ENCODE measurements around the gene DDIT4. TPM values are rescaled to one million over a fixed set of nuclear protein-coding genes. Genes with fewer than 3 reads are reported as not detected.
"Not testable (repeated sequence)": the region's sequence is repeated elsewhere in the genome, so short reads cannot be mapped to it uniquely, and the experiment has no call there.

The DDIT4 gene, protein sequence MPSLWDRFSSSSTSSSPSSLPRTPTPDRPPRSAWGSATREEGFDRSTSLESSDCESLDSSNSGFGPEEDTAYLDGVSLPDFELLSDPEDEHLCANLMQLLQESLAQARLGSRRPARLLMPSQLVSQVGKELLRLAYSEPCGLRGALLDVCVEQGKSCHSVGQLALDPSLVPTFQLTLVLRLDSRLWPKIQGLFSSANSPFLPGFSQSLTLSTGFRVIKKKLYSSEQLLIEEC
- total RNA-seq (ENCODE audit: unreplicated experiment), result 153 TPM
- long read RNA-seq, transcript DDIT4-201 (3 exons, 1,748 nt), result major isoform, 315 of 330 reads
- long read RNA-seq, partial matches to known transcripts, result 0 of 330 reads
- long read RNA-seq, other reads (novel, unspliced or antisense), result 8 of 330 reads

DNA sequence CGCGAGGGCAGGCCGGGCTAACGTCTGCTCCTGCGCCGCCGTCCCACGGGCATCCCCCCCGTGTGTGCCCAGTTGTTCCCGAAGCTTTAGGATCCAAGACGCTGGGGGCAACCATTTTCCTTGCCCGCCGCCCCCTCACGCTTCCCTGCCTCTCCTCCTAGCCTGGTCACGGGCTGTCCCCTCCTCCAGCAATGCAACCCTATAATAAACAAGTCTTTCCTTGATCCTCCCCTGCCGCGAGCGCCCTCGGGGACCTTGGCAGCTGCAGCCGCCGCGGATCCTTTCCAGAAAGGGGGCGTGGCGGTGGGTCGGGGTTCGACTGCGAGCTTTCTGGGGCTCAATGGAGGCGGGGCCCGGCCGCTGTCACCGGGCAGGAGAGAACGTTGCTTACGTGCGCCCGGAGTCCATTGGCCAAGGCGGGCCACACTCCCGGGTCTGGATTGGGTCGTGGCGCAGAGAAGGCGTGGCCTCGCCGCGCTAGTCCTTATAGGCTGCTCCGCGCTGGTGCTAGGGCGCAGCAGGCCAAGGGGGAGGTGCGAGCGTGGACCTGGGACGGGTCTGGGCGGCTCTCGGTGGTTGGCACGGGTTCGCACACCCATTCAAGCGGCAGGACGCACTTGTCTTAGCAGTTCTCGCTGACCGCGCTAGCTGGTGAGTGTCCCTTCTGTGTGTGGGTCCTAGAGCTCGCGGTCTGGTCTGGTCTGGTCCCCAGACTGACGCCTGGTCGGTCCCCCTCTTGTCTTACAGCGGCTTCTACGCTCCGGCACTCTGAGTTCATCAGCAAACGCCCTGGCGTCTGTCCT is at the start of gene DDIT4:
Gene DDIT4, plus strand, starts transcription at position 515 of the 803 bp plus-strand sequence. CDS start 293 bp downstream, outside the sequence.
- TF ChIP-seq, protein P1, sequence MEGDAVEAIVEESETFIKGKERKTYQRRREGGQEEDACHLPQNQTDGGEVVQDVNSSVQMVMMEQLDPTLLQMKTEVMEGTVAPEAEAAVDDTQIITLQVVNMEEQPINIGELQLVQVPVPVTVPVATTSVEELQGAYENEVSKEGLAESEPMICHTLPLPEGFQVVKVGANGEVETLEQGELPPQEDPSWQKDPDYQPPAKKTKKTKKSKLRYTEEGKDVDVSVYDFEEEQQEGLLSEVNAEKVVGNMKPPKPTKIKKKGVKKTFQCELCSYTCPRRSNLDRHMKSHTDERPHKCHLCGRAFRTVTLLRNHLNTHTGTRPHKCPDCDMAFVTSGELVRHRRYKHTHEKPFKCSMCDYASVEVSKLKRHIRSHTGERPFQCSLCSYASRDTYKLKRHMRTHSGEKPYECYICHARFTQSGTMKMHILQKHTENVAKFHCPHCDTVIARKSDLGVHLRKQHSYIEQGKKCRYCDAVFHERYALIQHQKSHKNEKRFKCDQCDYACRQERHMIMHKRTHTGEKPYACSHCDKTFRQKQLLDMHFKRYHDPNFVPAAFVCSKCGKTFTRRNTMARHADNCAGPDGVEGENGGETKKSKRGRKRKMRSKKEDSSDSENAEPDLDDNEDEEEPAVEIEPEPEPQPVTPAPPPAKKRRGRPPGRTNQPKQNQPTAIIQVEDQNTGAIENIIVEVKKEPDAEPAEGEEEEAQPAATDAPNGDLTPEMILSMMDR (IDR thresholded peaks at IDR 0.05; ENCODE audit: partially characterized antibody, unreplicated experiment), result no peak
- peaks cover 32% of the 10 kb centered on the region for H3K4me1 Mint-ChIP-seq (ENCODE audit: low read depth, unreplicated experiment)
- peaks cover 14% of the 10 kb centered on the region for H3K27me3 Mint-ChIP-seq (ENCODE audit: unreplicated experiment)
- peak within 1 kb of the TSS; percentile 94 for H3K4me3 Mint-ChIP-seq (ENCODE audit: unreplicated experiment)
- peak; percentile 99 for DNase-seq
- peak within 1 kb of the TSS; percentile 100 for H3K27ac Mint-ChIP-seq (ENCODE audit: unreplicated experiment)
- peaks cover 6% of the 10 kb centered on the region for H3K36me3 Mint-ChIP-seq (ENCODE audit: unreplicated experiment)
- peaks cover 27% of the 10 kb centered on the region for H3K9me3 Mint-ChIP-seq (ENCODE audit: unreplicated experiment)

DNA sequence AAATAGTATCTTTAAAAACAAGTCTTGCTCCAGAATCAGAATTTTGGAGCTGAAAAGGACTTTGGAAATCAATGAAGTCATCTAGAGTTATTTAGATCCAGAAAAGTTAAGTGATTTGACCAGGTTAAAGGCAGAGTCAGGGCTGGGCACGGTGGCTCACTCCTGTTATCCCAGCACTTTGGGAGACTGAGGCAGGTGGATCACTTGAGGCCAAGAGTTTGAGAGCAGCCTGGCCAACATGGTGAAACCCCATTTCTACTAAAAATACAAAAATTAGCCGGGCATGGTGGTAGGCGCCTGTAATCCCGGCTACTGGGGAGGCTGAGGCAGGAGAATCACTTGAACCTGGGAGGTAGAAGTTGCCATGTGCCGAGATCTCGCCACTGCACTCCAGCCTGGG is 49.5 kb upstream of the DDIT4 start:
- not testable (repeated sequence) for H3K27me3 Mint-ChIP-seq (ENCODE audit: unreplicated experiment); H3K9me3 Mint-ChIP-seq (ENCODE audit: unreplicated experiment); H3K4me1 Mint-ChIP-seq (ENCODE audit: low read depth, unreplicated experiment); H3K36me3 Mint-ChIP-seq (ENCODE audit: unreplicated experiment); H3K27ac Mint-ChIP-seq (ENCODE audit: unreplicated experiment); H3K4me3 Mint-ChIP-seq (ENCODE audit: unreplicated experiment); DNase-seq

DNA sequence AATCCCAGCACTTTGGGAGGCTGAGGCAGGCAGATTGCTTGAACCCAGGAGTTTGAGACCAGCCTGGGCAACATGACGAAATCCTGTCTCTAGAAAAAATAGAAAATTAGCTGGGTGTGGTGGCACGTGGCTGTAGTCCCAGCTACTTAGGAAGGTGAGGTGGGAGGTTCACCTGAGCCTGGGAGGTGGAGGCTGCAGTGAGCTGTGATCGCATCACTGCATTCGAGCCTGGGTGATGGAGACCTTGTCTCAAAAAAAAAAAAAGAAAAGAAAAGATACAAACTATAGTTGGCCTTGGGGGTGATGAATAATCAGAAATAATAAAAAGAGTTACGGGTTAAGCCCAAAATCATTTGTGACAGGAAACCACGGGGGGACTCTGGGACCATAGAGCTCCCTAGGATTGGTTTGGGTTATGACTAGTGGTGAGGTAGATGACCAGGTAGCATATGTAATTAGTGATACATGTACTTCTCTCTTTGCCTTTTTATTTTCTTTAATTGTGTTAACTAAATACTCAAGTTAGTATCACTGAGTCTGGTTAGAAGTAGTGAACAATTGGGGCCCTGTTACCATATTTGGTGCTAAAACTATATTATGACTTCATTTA is 47.2 kb upstream of the DDIT4 start:
- H3K27ac Mint-ChIP-seq (ENCODE audit: unreplicated experiment), result no peak overlapping the region
- no peak overlapping the region for H3K4me3 Mint-ChIP-seq (ENCODE audit: unreplicated experiment)
- DNase-seq, result no peak
- H3K36me3 Mint-ChIP-seq (ENCODE audit: unreplicated experiment), result peaks cover 4% of the 10 kb centered on the region
- no peaks in the 10 kb centered on the region for H3K9me3 Mint-ChIP-seq (ENCODE audit: unreplicated experiment)
- TF ChIP-seq, protein P1 (IDR thresholded peaks at IDR 0.05; ENCODE audit: partially characterized antibody, unreplicated experiment), result no peak
- no peaks in the 10 kb centered on the region for H3K27me3 Mint-ChIP-seq (ENCODE audit: unreplicated experiment)
- peaks cover 4% of the 10 kb centered on the region for H3K4me1 Mint-ChIP-seq (ENCODE audit: low read depth, unreplicated experiment)

DNA sequence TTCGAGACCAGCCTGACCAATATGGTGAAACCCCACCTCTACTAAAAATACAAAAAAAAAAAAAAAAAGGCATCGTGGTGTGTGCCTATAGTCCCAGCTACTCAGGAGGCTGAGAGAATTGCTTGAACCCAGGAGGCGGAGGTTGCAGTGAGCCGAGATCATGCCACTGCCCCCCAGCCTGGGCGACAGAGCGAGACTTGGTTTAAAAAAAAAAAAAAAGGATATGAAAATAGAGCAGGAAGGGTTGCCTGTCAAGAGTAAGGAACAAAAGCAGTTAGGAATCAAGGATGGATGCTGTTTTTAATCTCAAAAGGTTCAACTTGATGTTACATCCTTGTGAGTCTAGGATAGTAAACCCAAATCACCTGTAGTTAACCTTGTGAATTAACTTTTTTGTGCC is 45.9 kb upstream of the DDIT4 start:
- Mint-ChIP-seq H3K27me3 (ENCODE audit: unreplicated experiment) (no peaks in the 10 kb centered on the region), H3K27ac (ENCODE audit: unreplicated experiment) (no peak overlapping the region), H3K4me3 (ENCODE audit: unreplicated experiment) (no peak overlapping the region), H3K4me1 (ENCODE audit: low read depth, unreplicated experiment) (peaks cover 4% of the 10 kb centered on the region), H3K9me3 (ENCODE audit: unreplicated experiment) (no peaks in the 10 kb centered on the region), H3K36me3 (ENCODE audit: unreplicated experiment) (peaks cover 4% of the 10 kb centered on the region)
- TF ChIP-seq, protein P1 (IDR thresholded peaks at IDR 0.05; ENCODE audit: partially characterized antibody, unreplicated experiment), result no peak
- no peak for DNase-seq

DNA sequence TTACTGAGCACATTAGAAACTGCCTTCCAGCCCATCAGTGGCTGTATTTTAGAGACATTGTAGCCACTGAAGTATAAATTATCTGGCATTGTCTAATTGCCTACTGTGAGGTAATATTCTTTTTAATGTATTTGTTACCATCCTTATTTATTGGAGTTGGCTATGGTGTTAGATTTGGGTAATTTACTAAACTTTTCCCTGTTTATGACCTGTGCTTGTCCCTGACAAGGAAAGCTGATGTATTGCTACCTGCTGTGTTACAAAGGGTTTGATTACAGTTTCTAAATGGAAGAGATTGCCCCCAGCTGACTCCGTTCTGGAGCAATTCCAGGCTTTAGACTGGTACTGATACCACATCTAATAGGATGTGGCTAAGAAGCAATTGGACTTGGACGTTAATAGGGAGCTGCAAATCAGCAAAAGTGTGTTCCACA is 45.4 kb upstream of the DDIT4 start:
- Mint-ChIP-seq H3K36me3 (ENCODE audit: unreplicated experiment) (peaks cover 4% of the 10 kb centered on the region), H3K9me3 (ENCODE audit: unreplicated experiment) (no peaks in the 10 kb centered on the region), H3K27me3 (ENCODE audit: unreplicated experiment) (no peaks in the 10 kb centered on the region), H3K27ac (ENCODE audit: unreplicated experiment) (no peak overlapping the region), H3K4me1 (ENCODE audit: low read depth, unreplicated experiment) (peaks cover 4% of the 10 kb centered on the region), H3K4me3 (ENCODE audit: unreplicated experiment) (no peak overlapping the region)
- TF ChIP-seq, protein P1 (IDR thresholded peaks at IDR 0.05; ENCODE audit: partially characterized antibody, unreplicated experiment), result no peak
- no peak for DNase-seq
